ENCODE measurements around the gene BIRC3.

DNA sequence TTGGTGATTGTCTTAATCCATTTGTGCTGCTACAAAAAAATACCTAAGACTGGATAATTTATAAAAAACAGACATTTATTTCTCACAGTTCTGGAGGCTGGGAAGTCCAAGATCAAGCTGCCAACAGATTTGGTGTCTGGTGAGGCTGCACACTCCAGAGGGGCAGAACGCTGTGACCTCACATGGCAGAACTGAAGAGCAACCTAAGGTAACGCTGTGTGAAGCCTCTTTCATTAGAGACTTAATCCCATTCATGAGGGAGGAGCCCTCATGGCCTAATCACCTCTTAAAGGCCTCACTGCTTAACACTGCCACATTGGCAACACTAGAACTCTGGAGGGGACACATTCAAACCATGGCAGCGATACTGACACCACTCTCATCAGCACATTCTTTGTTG is 42.7 kb upstream of the BIRC3 start:
- TF ChIP-seq EZH2 (IDR thresholded peaks at IDR 0.05; ENCODE audit: insufficient read depth, poor library complexity, severe bottlenecking) = no peak
- TF ChIP-seq EZH2phosphoT487 (IDR thresholded peaks at IDR 0.05; ENCODE audit: insufficient read depth, low read depth) = no peak
